ENCODE results near the gene BRIX1. TPM values are rescaled to one million over a fixed set of nuclear protein-coding genes. Genes with fewer than 3 reads are reported as not detected.

Gene BRIX1
- total and polyA plus RNA-seq, 2 experiments from 2014 or later, result 14.4 to 30.9 TPM

- TF ChIP-seq CTCF (IDR thresholded peaks at IDR 0.05; ENCODE audit: low read depth, low read length), result no peak
- no peaks in the 10 kb centered on the region for H3K27me3 ChIP-seq
- H3K27ac ChIP-seq, result no peak overlapping the region
- DNase-seq (ENCODE audit: low read depth in 1 of 2, low spot score in 1 of 2), result peak in 1 of 2 donors; percentile 88
- no peak overlapping the region for H3K4me3 ChIP-seq
- H3K36me3 ChIP-seq, result no peaks in the 10 kb centered on the region
- no peaks in the 10 kb centered on the region for H3K9me3 ChIP-seq (ENCODE audit: low read depth)
- no peaks in the 10 kb centered on the region for H3K4me1 ChIP-seq (ENCODE audit: low read depth)
Measured at GRCh38 chr5:34891981-34892380, 23.5 kb upstream of the BRIX1 start.

- Histone ChIP-seq H3K9me3 (ENCODE audit: low read depth) (no peaks in the 10 kb centered on the region), H3K4me3 (no peak overlapping the region), H3K4me1 (ENCODE audit: low read depth) (no peaks in the 10 kb centered on the region), H3K27ac (no peak overlapping the region), H3K36me3 (no peaks in the 10 kb centered on the region), H3K27me3 (no peaks in the 10 kb centered on the region)
- DNase-seq (ENCODE audit: low read depth in 1 of 2, low spot score in 1 of 2), result no peak
- no peak for TF ChIP-seq CTCF (IDR thresholded peaks at IDR 0.05; ENCODE audit: low read depth, low read length)
Measured at GRCh38 chr5:34892414-34892813, 23.1 kb upstream of the BRIX1 start.

GRCh38 chr5:34894716-34895115 is 20.8 kb upstream of the BRIX1 start:
- Histone ChIP-seq H3K27me3 (no peaks in the 10 kb centered on the region), H3K4me3 (no peak overlapping the region), H3K36me3 (no peaks in the 10 kb centered on the region), H3K9me3 (ENCODE audit: low read depth) (no peaks in the 10 kb centered on the region), H3K27ac (no peak overlapping the region), H3K4me1 (ENCODE audit: low read depth) (peaks cover 4% of the 10 kb centered on the region)
- DNase-seq (ENCODE audit: low read depth in 1 of 2, low spot score in 1 of 2), result no peak
- no peak for TF ChIP-seq CTCF (IDR thresholded peaks at IDR 0.05; ENCODE audit: low read depth, low read length)

GRCh38 chr5:34895641-34896419 is 19.7 kb upstream of the BRIX1 start:
- H3K27ac ChIP-seq, result no peak overlapping the region
- H3K36me3 ChIP-seq, result no peaks in the 10 kb centered on the region
- no peak for TF ChIP-seq CTCF (IDR thresholded peaks at IDR 0.05; ENCODE audit: low read depth, low read length)
- H3K4me1 ChIP-seq (ENCODE audit: low read depth), result peaks cover 4% of the 10 kb centered on the region
- peak in 1 of 2 donors; percentile 57 for DNase-seq (ENCODE audit: low read depth in 1 of 2, low spot score in 1 of 2)
- no peaks in the 10 kb centered on the region for H3K9me3 ChIP-seq (ENCODE audit: low read depth)
- no peak overlapping the region for H3K4me3 ChIP-seq
- H3K27me3 ChIP-seq, result no peaks in the 10 kb centered on the region

- Histone ChIP-seq H3K9me3 (ENCODE audit: low read depth) (no peaks in the 10 kb centered on the region), H3K4me1 (ENCODE audit: low read depth) (peaks cover 4% of the 10 kb centered on the region), H3K4me3 (no peak overlapping the region), H3K27ac (no peak overlapping the region), H3K27me3 (no peaks in the 10 kb centered on the region), H3K36me3 (no peaks in the 10 kb centered on the region)
- TF ChIP-seq CTCF (IDR thresholded peaks at IDR 0.05; ENCODE audit: low read depth, low read length), result no peak
- no peak for DNase-seq (ENCODE audit: low read depth in 1 of 2, low spot score in 1 of 2)
Measured at GRCh38 chr5:34897646-34898045, 17.9 kb upstream of the BRIX1 start.

All from cardiac muscle cell (in vitro differentiated cells and primary cell).